ENCODE results near the gene FKBP3.

GRCh38 chr14:45070215-45070614, 64.1 kb downstream of the FKBP3 start:
- TF ChIP-seq CTCF (optimal IDR thresholded peaks at IDR 0.05 in 1 of 3, IDR thresholded peaks at IDR 0.05 in 1 of 3, conservative IDR thresholded peaks at IDR 0.05 in 1 of 3; ENCODE audit: extremely low read depth in 1 of 3, insufficient read depth in 2 of 3, low read length in 3 of 3) (no peak), EZH2 (IDR thresholded peaks at IDR 0.05; ENCODE audit: low read length) (no peak)

Data from keratinocyte (primary cell).